DND-41 (cell line): ENCODE data around the gene SLAMF9.

ENCODE experiments used
- ATAC-seq: fragments of 200-7000 bp; cut with Tn5 transposase; 3 replicates; pipeline ENCODE4 v1.9.1; 2021; ENCODE audit warnings: low read depth; ENCODE audit not compliant: insufficient read depth
- DNase-seq: peaks from one replicate; pipeline ENCODE4 v3.0.0-alpha.2; 2020
- H2AFZ ChIP-seq: 2 replicates; pipeline ENCODE4 v1.6.0; 2012; ENCODE audit warnings: low read depth, low read length
- H3K27ac ChIP-seq: 2 replicates; pipeline ENCODE4 v1.5.1; 2012; ENCODE audit warnings: low read length, inconsistent platforms
- H3K27me3 ChIP-seq: fragments of 200-600 bp; sonication (generic); 2 replicates; pipeline ENCODE4 v1.6.0; 2012; ENCODE audit warnings: low read length, mild to moderate bottlenecking, inconsistent platforms; ENCODE audit not compliant: insufficient read depth, poor library complexity
- H3K36me3 ChIP-seq: 2 replicates; pipeline ENCODE4 v1.5.1; 2012; ENCODE audit warnings: low read length, inconsistent platforms; ENCODE audit not compliant: insufficient read depth
- H3K4me1 ChIP-seq: 2 replicates; pipeline ENCODE4 v1.5.1; 2012; ENCODE audit warnings: mild to moderate bottlenecking, low read length; ENCODE audit not compliant: insufficient read depth
- H3K4me2 ChIP-seq: 2 replicates; pipeline ENCODE4 v1.6.0; 2012; ENCODE audit warnings: mild to moderate bottlenecking, moderate library complexity, low read length, inconsistent platforms; ENCODE audit not compliant: insufficient read depth
- H3K4me3 ChIP-seq, 2 experiments: fragments of 200-600 bp in 1 of 2; shearing (Covaris generic) in 1 of 2; 2 replicates each; pipeline ENCODE4 v1.5.1; 2012 to 2016; ENCODE audit warnings: inconsistent platforms in 2 of 2, low read length in 2 of 2, mild to moderate bottlenecking in 2 of 2, low read depth in 1 of 2, moderate library complexity in 1 of 2
- H3K79me2 ChIP-seq: 2 replicates; pipeline ENCODE4 v1.6.0; 2012; ENCODE audit warnings: low read length, inconsistent platforms; ENCODE audit not compliant: insufficient read depth
- H3K9ac ChIP-seq: 2 replicates; pipeline ENCODE4 v1.6.0; 2012; ENCODE audit warnings: low read depth, mild to moderate bottlenecking, inconsistent platforms, low read length, moderate library complexity
- H3K9me3 ChIP-seq: 2 replicates; pipeline ENCODE4 v1.5.1; 2012; ENCODE audit warnings: low read length, moderate library complexity, mild to moderate bottlenecking, inconsistent platforms; ENCODE audit not compliant: insufficient read depth, severe bottlenecking
- H4K20me1 ChIP-seq: 2 replicates; pipeline ENCODE4 v1.6.0; 2012; ENCODE audit warnings: low read length; ENCODE audit not compliant: insufficient read depth
- CTCF ChIP-seq: IDR thresholded peaks from 2 replicates; pipeline ENCODE4 v1.5.1; 2012; ENCODE audit warnings: borderline replicate concordance, low read length, moderate library complexity, mild to moderate bottlenecking; ENCODE audit not compliant: poor library complexity, severe bottlenecking; ENCODE audit errors: extremely low read depth
- EZH2 ChIP-seq: IDR thresholded peaks from 3 replicates; pipeline ENCODE4 v1.6.1; 2012; ENCODE audit warnings: borderline replicate concordance, low read depth, mild to moderate bottlenecking, moderate library complexity, low read length, inconsistent platforms; ENCODE audit not compliant: severe bottlenecking

Gene SLAMF9

GRCh38 chr1:159938211-159938852, 15.7 kb downstream of the SLAMF9 start:
- DNase-seq = no peak
- no peak for TF ChIP-seq CTCF
- TF ChIP-seq EZH2 = no peak
- Histone ChIP-seq H3K27ac (no peak overlapping the region), H4K20me1 (no peaks in the 10 kb centered on the region; the same call in 1 of the 2 replicates), H2AFZ (no peak overlapping the region), H3K36me3 (no peaks in the 10 kb centered on the region), H3K4me3 (no peak overlapping the region), H3K79me2 (no peaks in the 10 kb centered on the region), H3K9me3 (no peaks in the 10 kb centered on the region), H3K9ac (no peak overlapping the region), H3K27me3 (peaks cover 21% of the 10 kb centered on the region), H3K4me2 (no peak overlapping the region), H3K4me1 (no peaks in the 10 kb centered on the region)
- no peak for ATAC-seq

- no peak overlapping the region for H3K4me2 ChIP-seq
- H3K27ac ChIP-seq = no peak overlapping the region
- no peaks in the 10 kb centered on the region for H3K79me2 ChIP-seq
- H3K27me3 ChIP-seq = peaks cover 18% of the 10 kb centered on the region
- no peaks in the 10 kb centered on the region for H3K36me3 ChIP-seq
- H2AFZ ChIP-seq = no peak overlapping the region
- no peaks in the 10 kb centered on the region for H3K4me1 ChIP-seq
- H3K9me3 ChIP-seq = no peaks in the 10 kb centered on the region
- no peak for DNase-seq
- no peaks in the 10 kb centered on the region; the same call in 1 of the 2 replicates for H4K20me1 ChIP-seq
- TF ChIP-seq CTCF (no peak), EZH2 (no peak)
- H3K9ac ChIP-seq = no peak overlapping the region
- ATAC-seq = no peak
- H3K4me3 ChIP-seq = no peak overlapping the region
Measured at GRCh38 chr1:159937054-159937750, 16.8 kb downstream of the SLAMF9 start.

GRCh38 chr1:159936273-159936904, 17.6 kb downstream of the SLAMF9 start:
- H3K9ac ChIP-seq = no peak overlapping the region
- no peaks in the 10 kb centered on the region for H3K4me1 ChIP-seq
- H3K9me3 ChIP-seq = no peaks in the 10 kb centered on the region
- DNase-seq (peak; percentile 73), ATAC-seq (peak; percentile 88)
- H3K27ac ChIP-seq = no peak overlapping the region
- no peaks in the 10 kb centered on the region for H3K79me2 ChIP-seq
- TF ChIP-seq CTCF (peak; percentile 98), EZH2 (no peak)
- H3K36me3 ChIP-seq = no peaks in the 10 kb centered on the region
- H2AFZ ChIP-seq = no peak overlapping the region
- no peak overlapping the region for H3K4me2 ChIP-seq
- H3K27me3 ChIP-seq = peaks cover 10% of the 10 kb centered on the region
- no peaks in the 10 kb centered on the region; the same call in 1 of the 2 replicates for H4K20me1 ChIP-seq
- H3K4me3 ChIP-seq = no peak overlapping the region
